Lung microvascular endothelial cell (primary cell): ENCODE results near the gene OBSCN. TPM values are rescaled to one million over a fixed set of nuclear protein-coding genes. Genes with fewer than 3 reads are reported as not detected.

Experiments
- DNase-seq, 2 donors: peaks; one replicate each; pipeline versions ENCODE4 v3.0.0 to v3.0.0-alpha.2; 2010; ENCODE audit warnings: low read depth in 2 of 2
- total RNA-seq: library from RNA; depleted of rRNA; stranded (reverse); fragments of >200 nt; gene quantifications from 2 replicates; pipeline ENCODE4 v1.2.1, GENCODE V29; 2014

OBSCN gene
- total RNA-seq, 1 donor from 2014 or later = 9.5 TPM

- DNase-seq = no peak
Measured at GRCh38 chr1:228398741-228399461, 191.1 kb downstream of the OBSCN start.

- no peak for DNase-seq
Measured at GRCh38 chr1:228399531-228400236, 191.8 kb downstream of the OBSCN start.

- no peak for DNase-seq
Measured at GRCh38 chr1:228400237-228400651, 192.4 kb downstream of the OBSCN start.

- DNase-seq = no peak
Measured at GRCh38 chr1:228400692-228401454, 193.0 kb downstream of the OBSCN start.

GRCh38 chr1:228401782-228402640, 194.2 kb downstream of the OBSCN start:
- no peak for DNase-seq

GRCh38 chr1:228402641-228403025, 194.8 kb downstream of the OBSCN start:
- no peak for DNase-seq

GRCh38 chr1:228403231-228403631, 195.4 kb downstream of the OBSCN start:
- no peak for DNase-seq

GRCh38 chr1:228404107-228404720, 196.4 kb downstream of the OBSCN start:
- no peak for DNase-seq

- DNase-seq = no peak
Measured at GRCh38 chr1:228405200-228405978, 197.5 kb downstream of the OBSCN start.

GRCh38 chr1:228405979-228406228, 198.1 kb downstream of the OBSCN start:
- DNase-seq = no peak

- DNase-seq = no peak
Measured at GRCh38 chr1:228407106-228408040, 199.5 kb downstream of the OBSCN start.

- DNase-seq = no peak
Measured at GRCh38 chr1:228408041-228408868, 200.4 kb downstream of the OBSCN start.

GRCh38 chr1:228408869-228409805, 201.3 kb downstream of the OBSCN start:
- DNase-seq = no peak

- DNase-seq = no peak
Measured at GRCh38 chr1:228410015-228410414, 202.2 kb downstream of the OBSCN start.

GRCh38 chr1:228410671-228411070, 202.8 kb downstream of the OBSCN start:
- no peak for DNase-seq

- DNase-seq = no peak
Measured at GRCh38 chr1:228411121-228411520, 203.3 kb downstream of the OBSCN start.
